Measurements from ENCODE around the gene KRT76.

Gene KRT76

DNA sequence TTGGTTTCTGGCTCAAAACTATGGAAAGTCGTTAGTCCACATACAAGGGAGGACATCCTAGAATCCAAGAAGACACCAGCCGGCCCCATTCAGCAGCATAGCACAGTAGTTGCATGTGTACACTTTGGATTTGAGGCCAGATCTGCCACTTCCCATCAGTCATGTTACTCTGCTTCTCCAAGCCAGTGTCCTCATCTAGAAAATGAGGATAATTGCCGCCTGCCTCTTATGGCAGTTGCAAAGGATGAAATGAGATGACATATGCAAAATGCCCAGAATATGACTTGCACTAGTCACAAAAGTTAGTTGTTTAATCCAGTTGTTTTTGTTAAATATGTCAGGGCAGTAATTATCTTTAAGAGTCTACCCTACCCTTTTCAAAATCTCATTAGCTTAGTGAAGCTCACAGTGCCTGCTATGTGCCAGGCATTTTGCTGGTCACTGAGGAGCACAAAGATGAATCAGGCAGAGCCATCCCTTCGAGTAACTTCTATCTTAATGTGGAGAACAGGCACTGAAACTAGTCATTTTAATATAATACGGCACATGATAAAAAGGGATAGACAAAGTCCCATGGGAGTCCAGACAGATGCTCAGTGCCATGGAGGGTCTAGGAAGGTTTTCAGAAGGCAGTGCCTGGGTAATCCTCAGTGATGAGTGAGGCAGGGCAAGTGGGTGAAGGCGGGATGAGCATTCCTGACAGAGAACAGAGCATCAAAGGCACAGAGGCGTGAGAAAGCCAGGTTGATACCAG is 6.6 kb upstream of the KRT76 start:
- Histone ChIP-seq H3K36me3 (ENCODE audit: control insufficient read depth, insufficient read depth, low read length) (no peaks in the 10 kb centered on the region), H3K27me3 (replicated peaks; ENCODE audit: control insufficient read depth, insufficient read depth, low read length) (no peaks in the 10 kb centered on the region), H3K4me3 (replicated peaks; ENCODE audit: low read depth, low read length) (no peak overlapping the region)
- no peak for DNase-seq (ENCODE audit: extremely low read depth, insufficient read length)
- TF ChIP-seq, protein P1, sequence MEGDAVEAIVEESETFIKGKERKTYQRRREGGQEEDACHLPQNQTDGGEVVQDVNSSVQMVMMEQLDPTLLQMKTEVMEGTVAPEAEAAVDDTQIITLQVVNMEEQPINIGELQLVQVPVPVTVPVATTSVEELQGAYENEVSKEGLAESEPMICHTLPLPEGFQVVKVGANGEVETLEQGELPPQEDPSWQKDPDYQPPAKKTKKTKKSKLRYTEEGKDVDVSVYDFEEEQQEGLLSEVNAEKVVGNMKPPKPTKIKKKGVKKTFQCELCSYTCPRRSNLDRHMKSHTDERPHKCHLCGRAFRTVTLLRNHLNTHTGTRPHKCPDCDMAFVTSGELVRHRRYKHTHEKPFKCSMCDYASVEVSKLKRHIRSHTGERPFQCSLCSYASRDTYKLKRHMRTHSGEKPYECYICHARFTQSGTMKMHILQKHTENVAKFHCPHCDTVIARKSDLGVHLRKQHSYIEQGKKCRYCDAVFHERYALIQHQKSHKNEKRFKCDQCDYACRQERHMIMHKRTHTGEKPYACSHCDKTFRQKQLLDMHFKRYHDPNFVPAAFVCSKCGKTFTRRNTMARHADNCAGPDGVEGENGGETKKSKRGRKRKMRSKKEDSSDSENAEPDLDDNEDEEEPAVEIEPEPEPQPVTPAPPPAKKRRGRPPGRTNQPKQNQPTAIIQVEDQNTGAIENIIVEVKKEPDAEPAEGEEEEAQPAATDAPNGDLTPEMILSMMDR (IDR thresholded peaks at IDR 0.05; ENCODE audit: insufficient read depth, low read length, poor library complexity, severe bottlenecking): no peak

DNA sequence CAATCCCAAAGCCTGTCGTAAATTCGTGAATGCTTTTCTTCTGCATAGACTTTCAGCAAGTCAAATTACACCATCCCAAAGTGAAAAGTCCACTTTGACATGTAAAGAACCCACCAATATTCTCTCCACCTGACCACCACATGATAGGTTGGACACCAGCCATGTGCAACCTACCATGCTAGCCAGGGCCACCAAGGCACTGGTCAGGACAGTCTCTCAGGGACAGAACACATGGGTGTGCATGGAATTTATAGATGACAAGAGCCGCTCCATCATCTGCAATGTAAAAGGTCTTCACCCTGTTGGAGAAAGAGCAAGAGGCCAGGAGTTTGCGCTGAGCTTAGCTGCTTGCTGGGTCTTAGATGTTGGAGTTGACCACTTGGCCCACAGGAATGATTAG is 5.4 kb upstream of the KRT76 start:
- no peaks in the 10 kb centered on the region for H3K36me3 ChIP-seq (ENCODE audit: control insufficient read depth, insufficient read depth, low read length)
- no peak for DNase-seq (ENCODE audit: extremely low read depth, insufficient read length)
- no peak overlapping the region for H3K4me3 ChIP-seq (replicated peaks; ENCODE audit: low read depth, low read length)
- TF ChIP-seq, protein P1 (IDR thresholded peaks at IDR 0.05; ENCODE audit: insufficient read depth, low read length, poor library complexity, severe bottlenecking): no peak
- H3K27me3 ChIP-seq (replicated peaks; ENCODE audit: control insufficient read depth, insufficient read depth, low read length): no peaks in the 10 kb centered on the region

DNA sequence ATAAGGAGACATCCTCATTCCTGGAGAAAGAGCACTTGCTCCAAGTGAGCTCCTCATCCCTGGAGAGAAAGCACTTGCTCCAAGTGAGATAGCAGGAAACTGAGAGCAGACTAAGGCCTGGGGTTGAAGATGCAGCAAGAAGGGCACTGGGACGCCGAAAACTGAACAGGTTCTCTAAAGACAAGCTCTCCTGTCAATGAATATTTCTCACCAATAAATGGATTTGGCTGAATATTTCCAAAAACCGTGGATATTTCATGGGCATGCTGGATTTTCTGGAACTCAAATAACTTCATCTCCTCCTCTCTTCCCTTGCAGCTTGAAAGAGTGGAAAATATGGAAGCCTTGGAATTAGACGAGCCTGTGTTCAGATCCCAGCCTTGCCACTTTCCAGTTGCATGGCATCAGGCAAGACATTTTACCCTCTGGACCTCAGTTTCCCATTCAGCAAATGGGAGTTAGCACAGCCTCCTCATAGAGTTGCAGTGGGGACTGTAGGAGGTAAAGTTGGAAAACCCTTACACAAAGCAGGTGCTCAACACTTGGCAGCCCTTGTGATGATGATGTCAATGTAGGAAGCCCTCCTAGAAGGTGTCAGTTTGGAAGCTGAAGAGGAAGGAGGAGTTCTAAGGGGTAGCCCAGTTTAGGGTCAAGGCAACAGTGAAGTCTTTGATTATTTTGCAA is 4.4 kb upstream of the KRT76 start:
- TF ChIP-seq, protein P1 (IDR thresholded peaks at IDR 0.05; ENCODE audit: insufficient read depth, low read length, poor library complexity, severe bottlenecking): no peak
- DNase-seq (ENCODE audit: extremely low read depth, insufficient read length): no peak

DNA sequence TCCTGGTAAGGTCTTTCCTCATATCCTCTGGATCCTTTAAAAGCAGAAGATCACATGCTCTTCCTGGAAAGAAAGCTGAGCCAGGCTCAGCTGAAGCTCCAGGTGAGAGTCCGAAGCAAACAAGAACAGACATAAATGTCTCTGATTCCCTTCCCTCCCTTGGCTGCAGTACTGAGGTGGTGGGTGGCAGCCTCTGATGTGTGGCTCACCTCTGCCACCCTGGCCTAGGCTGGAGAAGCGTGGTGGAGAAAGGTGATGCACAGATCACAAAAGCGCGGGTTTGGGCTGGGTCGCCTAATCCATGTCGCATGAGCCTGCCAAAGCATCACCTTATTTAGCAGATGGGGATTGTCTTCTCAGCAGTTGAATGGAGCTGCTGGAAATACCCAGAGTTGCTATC is 2.8 kb upstream of the KRT76 start:
- no peaks in the 10 kb centered on the region for H3K27me3 ChIP-seq (replicated peaks; ENCODE audit: control insufficient read depth, insufficient read depth, low read length)

More for the DNA sequence above, 4.4 kb upstream of the KRT76 start:
- Histone ChIP-seq H3K4me3 (replicated peaks; ENCODE audit: low read depth, low read length) (no peak overlapping the region), H3K27me3 (replicated peaks; ENCODE audit: control insufficient read depth, insufficient read depth, low read length) (no peaks in the 10 kb centered on the region), H3K36me3 (ENCODE audit: control insufficient read depth, insufficient read depth, low read length) (no peaks in the 10 kb centered on the region)

DNA sequence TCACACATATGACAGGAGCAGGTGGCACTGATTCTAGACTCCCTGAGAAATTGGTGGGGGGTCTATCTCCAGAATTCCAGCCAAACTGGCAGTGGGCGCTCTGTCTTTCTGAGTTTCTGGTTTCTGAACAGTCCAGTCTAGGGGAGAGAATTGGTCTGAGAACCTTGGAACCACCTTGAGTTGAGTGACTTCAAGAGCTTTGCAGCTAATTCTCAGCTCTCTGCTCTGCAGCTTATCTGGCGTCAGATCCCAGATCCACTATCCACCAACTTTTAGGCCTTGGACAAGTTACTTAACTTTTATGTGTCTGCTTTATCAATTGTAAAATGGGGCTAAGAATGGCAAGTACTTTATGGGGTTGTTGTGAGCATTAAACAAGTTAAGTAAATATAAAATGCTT is 1.7 kb upstream of the KRT76 start:
- Histone ChIP-seq H3K27me3 (replicated peaks; ENCODE audit: control insufficient read depth, insufficient read depth, low read length) (no peaks in the 10 kb centered on the region), H3K36me3 (ENCODE audit: control insufficient read depth, insufficient read depth, low read length) (no peaks in the 10 kb centered on the region), H3K4me3 (replicated peaks; ENCODE audit: low read depth, low read length) (no peak overlapping the region)
- TF ChIP-seq, protein P1 (IDR thresholded peaks at IDR 0.05; ENCODE audit: insufficient read depth, low read length, poor library complexity, severe bottlenecking): no peak
- no peak for DNase-seq (ENCODE audit: extremely low read depth, insufficient read length)

More for the DNA sequence above, 2.8 kb upstream of the KRT76 start:
- Histone ChIP-seq H3K36me3 (ENCODE audit: control insufficient read depth, insufficient read depth, low read length) (no peaks in the 10 kb centered on the region), H3K4me3 (replicated peaks; ENCODE audit: low read depth, low read length) (no peak overlapping the region)
- DNase-seq (ENCODE audit: extremely low read depth, insufficient read length): no peak
- TF ChIP-seq, protein P1 (IDR thresholded peaks at IDR 0.05; ENCODE audit: insufficient read depth, low read length, poor library complexity, severe bottlenecking): no peak
